SHP77 treated with DMSO at 0.1 percent for 48 hours (cell line): Measurements from ENCODE around the gene ICE1.
"Not testable (repeated sequence)": the region's sequence is repeated elsewhere in the genome, so short reads cannot be mapped to it uniquely, and the experiment has no call there.

Experiments used
- DNase-seq: peaks from one replicate; lab custom pipeline; 2025; lab: John Stamatoyannopoulos, UW

The ICE1 gene

DNA sequence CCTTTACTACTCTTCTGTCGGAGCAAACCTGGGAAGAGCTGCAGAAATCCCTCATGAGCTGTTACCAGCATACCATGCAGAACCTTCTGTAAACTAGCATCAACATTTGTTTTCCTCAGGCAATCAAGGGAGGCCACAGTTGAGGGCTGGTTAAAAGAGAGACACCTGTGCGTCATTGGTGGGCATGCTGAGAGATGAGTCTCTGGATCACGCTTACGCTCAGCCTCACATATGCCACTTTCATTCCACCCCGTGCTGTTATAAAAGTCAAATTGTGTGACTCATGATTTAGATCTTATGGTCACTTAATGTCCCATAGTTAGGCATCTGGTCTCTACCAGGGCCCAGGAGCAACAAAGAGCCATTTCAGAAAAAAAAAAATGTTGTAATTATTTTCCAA is 18.1 kb upstream of the ICE1 start:
- DNase-seq, result no peak

DNA sequence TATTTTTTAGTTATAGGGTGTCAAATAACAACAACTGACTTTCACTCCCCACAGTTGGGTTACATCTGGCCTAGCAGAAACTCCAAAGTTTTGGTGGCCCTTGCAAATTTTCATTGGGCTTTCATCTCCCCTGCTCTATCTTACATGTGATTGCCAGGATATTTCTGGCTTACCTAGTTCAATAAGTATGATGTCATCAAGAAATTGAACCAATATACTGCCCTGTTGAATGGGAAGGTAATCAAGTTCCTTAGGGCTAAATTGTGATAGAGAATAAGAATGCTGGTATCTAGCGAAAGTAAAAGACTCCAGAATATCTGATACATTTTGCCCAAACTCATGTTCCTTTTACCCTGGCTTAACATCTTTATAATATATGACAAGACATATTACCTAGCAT is 17.0 kb upstream of the ICE1 start:
- DNase-seq, result no peak

DNA sequence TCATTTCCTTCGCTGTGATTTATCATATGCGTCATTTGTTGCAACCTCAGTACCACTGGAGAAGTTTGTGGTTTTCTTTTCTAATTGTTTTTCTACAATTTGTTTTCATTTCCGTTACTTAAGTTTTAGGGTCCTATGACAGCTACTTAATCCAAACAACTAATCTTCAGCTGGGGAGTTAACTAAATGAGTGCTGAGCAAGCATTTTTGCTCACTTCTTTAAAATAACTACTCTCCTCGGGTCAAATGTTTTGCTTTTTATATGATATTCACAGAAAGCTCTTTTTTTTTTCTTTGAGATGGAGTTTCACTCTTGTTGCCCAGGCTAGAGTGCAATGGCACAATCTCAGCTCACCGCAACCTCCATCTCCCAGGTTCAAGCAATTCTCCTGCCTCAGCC is 14.6 kb upstream of the ICE1 start:
- no peak for DNase-seq

DNA sequence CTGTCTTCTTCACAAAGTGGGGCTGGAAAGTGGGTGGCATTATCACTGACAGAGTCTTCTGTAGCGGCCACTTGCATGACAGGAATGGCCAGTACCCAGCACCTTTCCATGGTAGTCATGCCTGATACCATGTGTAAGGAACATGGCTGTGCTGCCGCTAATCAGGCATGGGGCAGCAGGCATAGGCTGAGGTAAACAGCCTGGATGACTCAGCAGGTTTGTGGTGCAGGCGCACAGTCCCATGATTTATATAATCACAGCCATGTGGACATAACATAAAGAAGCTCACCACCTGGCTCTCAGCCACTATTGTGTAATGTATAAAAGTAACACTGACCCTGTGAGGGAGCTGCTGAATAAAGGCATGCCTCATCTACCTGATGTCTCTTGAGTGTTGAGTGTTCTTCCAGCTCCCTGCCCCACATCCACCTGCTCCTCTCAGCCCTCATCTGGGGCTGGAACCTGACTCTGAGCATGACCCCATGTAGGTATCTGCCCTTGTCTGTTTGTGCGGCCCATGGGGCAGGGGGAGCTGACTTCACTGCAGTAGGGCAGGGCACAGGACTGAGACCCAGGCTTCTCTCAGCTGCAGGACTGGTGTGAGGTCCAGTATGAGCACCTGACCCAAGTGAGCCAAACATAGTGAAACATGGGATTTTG is 13.2 kb upstream of the ICE1 start:
- no peak for DNase-seq

DNA sequence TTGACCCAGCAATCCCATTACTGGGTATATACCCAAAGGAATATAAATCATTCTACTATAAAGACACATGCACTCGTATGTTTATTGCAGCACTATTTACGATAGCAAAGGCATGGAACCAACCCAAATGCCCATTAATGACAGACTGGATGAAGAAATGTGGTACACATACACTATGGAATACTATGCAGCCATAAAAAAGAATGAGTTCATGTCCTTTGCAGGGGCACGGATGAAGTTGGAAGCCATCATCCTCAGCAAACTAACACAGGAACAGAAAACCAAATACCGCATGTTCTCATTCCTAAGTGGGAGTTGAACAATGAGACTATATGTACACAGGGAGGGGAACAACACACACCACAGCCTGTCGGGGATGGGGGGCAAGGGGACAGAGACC is 8.6 kb upstream of the ICE1 start:
- DNase-seq, result not testable (repeated sequence)

DNA sequence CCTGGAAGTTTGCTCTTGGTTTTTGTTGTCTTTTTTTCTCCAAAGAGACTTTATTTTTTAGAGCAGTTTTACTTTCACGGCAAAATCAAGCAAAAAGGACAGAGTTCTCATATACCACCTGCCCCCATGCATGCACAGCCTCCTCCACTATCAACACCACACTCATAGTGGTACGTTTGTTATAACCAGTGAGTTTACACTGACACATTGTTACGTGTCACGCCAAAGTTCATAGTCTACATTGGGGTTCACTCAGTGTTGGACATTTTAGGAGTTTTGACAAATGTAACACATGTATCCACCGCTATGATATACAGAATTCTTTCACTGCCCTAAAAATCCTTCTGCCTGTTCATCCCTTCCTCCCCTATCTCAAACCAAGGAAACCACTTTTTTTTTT is 7.5 kb upstream of the ICE1 start:
- DNase-seq, result no peak

DNA sequence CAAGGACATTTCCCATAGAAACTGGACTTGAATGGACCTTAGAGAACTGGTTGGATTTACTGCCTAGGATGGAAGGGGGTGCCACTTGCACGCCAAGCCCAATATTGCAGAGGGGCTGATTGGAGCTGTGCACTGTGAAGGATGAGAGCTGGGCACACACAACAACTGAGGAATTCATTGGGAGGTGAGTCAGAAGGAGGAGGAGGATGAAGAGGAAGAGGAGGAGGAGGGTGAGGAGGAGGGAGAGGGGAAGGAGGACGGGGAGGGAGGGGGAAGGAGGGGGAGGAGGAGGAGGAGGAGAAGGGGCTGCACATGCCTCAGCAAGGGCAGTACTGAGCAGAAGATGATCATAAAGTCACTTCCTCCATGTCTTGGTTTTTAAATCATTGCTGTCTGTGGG is 5.7 kb upstream of the ICE1 start:
- DNase-seq, result no peak

DNA sequence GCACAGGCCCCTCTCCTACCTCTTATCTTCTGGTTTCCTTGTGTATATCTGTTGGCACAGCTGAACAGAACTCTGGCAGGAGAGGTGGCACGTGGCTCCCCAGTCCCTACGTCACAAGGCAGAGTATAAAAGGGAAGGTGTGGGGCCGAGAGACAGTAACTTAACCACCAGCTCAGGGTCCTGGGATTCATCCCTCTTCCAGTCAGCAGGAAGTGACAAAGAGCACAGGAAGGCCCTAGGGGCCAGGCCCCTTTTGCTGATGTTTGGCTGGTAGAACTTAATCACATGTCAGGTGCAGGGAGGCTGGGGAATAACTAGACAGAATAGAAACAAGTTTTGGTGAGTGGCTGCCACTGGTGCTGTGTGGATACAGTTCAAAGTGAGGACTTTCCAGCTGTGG is 4.5 kb upstream of the ICE1 start:
- no peak for DNase-seq

DNA sequence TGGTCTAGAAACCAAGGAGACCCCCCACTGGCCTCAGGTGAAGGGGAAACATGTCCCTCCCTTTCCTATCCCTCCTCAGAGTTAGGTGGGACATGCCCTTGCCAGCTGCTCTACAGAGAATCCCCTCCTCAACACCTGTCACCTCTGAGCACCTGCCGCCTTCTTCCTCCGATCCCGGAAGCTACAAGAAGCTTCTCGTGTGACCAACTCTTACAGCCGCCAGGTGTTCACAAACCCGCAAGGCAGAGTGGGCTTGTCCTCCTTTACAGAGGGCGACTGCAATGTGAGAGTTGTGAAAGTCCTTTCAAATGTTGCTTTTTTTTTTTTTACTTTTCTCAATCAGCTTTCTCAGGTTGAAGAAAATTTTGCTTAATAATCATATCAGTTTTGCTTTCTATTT is 3.7 kb upstream of the ICE1 start:
- DNase-seq, result no peak

DNA sequence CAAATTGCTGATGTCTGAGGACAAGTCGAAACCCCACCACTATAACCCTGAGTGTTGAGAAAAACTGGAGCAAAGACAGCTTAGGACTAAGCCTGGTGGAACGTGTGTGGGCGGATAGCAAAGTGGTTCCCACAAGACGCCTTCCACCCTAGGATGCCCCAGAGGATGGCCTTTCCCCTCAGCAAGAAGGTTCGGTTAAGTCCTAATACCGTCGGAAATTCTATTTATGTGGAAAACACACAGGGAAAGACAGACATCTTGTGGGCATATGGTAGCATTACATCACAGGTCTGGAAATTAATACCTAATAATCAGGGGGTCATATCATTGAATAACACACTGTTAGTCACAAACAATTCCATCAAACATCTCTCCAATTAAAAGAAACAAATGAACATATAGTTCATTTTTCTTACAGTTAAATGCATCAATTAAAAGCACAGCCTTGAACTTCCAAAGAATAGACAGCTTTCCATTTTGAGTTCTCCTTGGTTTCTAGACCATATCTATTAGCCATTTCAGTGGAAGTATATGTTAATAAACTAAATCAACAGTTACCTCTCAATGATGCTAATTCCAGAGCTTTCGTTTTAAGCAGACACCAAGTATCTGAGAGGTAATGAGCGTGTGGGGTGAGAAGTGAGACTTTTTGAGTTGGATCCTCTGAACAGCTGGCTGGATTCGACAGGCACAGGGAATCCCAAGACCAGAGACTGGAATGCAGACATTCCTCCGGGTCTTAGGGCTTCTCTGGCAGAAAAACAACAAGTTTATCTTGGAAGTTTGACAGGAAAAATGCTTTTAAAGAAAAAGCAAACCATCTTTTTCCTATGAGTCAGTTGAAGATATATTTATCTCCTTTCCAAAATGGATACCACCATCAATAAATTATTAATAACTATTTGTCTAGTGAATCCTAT is 2.9 kb upstream of the ICE1 start:
- peak; percentile 62 for DNase-seq

DNA sequence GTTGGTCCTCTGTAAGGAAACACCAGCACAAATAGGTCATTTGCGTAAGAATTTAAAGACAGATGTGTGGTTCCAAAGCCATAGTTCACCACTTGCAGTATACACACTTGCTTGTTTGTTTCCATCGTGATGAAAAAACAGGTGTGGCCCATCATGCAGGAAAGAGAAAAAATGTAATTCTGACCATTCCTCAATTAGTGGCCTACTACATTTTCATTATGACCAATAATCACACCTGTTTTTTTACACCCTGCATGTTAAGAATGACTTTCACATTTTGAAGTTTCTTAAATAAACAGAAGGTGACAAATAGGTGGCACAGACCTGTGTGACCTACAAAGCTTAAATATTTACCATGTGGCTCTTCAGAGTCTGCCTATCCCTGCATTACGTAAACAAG is 2.2 kb upstream of the ICE1 start:
- no peak for DNase-seq

DNA sequence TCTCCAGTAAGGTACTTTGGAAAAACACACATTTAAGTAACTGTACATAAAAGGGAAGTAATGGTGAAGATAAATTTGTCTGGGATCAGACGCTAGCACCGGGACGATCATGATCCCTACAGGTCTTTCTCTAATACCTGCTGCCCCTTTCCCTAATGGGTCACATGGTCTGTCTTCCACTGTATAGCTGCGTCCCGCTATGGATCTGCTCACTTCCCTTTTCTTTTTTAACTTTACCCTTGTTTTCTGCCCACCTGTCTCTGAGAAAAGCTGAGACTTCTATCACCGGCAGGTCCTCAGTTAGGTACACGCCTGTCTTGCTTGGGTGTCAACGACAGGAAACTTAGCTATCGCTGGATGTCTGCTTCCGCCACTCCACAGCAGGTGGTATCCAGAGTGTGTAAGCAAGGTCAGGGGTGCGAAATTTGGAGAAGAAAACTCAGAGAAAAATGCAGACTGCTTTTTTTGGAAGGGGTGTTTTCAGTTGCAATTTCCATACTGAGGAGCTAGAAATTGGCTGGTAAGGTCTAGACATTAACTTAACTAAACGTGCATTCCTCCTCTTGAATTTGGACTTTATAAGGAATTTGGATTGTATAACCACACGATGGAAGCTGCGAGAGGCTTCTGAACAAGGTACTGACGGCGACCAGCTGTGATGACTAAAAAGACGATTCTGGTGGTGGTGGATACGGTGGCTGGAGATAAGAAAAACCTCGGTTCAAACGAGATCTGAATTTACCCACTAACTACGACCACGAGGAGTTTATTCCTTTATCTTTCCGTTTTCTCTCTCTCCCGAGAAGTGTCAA is 1.1 kb upstream of the ICE1 start:
- DNase-seq, result peak; percentile 68

DNA sequence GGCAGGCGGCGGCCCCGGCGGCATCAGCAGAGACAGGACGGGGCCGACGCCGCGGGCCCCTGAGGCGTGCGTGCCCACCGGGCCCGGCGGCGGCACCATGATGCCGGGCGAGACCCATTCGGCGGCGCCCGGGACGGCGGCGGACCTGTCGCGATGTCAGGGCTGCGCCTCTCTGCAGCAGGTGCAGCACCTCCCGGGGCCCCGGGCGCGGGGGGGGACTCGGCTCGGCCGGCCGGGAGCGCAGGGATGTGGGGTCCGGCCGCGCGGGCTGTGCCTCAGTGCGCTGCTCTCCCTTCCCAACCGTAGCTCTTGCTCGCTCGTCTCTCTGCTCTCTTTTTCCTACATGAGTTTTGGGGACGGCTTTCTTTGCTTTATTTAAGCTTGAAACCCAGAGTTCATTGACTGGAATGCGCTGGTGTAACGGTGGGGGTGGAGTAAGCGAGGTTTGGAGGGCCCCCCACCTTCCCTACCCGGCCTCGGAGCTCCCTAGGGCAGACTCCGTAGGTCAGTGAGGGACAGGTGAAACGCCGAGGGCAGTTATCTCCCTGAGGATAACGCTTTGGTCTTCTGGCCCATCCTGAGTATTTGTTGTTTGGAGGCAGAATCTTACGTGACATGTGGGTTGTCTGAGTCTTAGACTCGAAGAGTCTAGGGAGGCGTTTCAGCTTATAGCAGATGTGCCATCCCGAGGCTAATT is 490 bp downstream of the ICE1 start:
- DNase-seq, result no peak

DNA sequence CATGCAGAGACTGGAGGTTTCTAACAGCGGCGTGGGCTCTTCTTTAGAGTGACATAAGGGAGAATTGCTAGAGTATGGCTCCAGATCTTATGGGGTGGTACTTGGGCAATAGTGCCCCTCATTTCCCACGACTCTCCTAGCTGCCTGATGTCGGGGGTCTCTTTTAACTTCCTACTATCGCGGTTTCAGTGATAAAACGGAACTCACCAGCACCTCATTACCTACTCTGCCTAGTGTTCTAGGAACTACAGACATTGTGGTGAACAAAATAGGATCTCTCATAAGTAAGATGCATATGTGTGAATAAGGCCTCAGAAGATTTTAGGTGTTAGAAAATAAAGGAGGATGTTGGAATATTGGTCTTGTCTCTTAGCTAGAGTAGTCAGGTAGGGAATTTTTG is 1.1 kb downstream of the ICE1 start:
- DNase-seq, result no peak

DNA sequence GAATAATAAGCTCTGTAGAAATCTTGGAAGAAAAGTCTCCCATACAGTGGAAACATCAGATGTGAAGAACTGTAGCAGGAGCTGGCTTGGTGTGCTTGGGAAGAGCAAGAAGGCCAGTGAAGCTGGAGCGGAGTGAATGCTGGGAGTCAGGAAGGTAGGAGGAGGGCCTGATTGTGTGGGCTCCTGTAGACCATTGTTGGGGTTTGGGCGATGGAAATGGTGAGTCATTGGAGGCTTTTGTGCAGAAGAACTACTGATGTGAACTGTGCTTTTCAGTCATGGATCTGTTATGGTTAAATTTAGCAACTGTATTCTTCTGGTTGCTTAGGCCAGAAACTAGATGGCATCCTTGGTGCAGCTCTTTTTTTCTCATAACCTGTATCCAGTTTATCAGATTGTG is 2.3 kb downstream of the ICE1 start:
- DNase-seq, result no peak

DNA sequence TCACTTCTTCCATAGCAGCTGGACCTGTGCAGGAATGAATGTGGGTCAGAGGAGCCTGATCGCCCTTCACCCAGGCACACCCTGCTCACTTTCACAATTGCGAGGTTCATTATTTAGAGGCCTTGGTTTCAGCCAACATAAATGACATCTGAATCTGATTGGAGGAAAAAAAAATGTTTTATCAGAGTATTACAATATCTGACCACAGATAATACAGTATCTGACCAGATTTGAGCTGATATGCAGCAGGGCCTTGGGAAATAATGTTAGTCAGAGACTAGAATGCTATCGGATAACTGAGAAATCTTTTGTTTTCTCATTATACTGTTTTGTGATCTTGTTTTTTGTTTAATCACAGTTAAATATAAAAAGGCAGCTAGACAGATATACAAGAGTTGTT is 7.7 kb downstream of the ICE1 start:
- no peak for DNase-seq

DNA sequence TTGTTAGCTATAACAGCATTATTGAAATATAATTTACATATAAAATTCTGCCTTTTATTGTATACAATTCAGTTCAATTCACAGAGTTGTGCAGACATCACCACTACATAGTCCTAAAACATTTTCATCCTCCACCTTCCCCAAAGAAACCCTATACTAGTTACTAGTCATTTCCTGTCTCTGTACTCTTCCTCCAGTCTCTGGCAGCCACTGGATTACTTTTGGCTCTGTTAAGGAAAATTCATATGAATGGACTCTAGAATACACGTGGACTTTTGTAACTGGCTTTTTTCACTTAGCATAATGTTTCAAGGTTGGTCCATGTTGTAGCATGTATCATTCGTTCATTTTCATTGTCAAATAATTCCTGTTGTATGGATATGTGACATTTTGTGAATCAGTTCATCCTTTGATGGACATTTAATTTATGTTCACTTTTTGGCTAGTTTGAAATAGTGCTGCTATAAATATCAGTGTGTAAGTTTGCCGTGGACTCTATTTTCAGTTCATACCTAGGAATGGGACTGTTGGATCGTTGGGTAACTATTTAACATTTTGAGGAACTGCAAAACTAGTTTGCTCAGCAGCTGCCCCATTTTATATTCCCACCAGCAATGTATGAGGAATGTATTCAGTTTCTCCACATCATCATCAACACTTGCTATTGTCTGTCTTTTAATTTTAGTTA is 9.7 kb downstream of the ICE1 start:
- DNase-seq, result no peak

DNA sequence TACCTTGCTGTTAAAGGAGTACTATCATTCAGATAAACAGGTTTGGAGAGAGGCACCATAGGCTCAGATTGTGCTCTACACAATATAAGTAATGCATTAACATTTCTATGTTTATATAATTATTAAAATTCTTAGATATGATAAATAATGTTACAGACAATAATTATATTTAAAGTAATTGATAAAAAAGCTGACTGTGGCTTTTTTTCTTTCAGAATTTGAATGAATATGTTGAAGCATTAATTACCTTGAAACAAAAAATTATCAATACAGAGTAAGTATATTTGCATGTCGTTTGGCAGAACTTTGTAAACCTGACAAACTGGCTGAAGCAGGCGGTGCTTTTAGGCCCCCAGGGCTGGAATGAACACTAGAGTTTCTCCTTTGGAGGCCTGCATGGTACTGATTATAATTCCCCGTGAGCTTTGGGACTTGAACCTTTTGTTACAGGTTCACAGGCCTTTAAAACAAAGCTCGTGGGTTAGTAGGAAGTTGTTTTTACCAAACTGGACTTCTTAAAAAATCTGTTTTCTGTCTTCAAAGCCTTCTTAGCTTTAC is 13.8 kb downstream of the ICE1 start:
- DNase-seq, result no peak

DNA sequence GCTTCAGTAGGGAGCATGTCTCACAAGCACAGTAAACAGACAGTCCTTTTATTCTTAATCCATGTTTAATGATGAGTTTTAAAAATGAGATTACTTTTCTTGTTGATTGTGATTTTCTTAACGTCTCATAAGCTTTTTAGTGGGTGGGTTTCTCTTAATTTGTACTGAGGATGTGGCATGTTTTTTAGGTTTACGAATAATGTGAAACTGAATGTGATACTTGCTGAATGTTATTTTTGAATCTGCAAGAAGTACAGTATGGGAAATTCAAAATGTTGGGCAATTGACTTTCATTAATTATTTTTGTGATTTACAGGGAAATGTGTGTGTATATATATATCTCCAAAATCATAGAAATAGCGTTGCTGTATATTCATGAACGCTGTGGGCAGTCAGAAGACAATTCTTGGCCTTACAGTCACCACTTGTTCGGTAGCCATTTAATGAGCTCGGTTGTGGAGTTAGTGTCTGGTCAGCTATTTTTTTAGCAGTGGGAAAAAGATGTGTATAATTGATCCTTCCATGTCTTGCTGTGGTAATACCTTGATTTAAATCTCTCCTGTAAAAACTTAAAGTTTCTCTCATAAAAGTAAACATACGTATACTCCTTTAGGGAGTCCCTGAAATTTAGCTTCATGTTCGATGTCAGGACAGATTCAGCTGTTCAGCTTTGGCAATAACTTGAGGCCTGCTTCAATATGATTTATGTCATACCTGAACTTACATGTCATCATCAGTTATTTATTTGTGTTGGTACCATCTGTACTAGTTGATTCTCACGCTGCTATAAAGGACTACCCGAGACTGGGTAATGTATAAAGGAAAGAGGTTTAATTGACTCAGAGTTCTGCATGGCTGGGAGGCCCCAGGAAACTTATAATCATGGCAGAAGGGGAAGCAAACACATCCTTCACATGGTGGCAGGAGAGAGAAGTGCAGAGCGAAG is 15.0 kb downstream of the ICE1 start:
- DNase-seq, result no peak

DNA sequence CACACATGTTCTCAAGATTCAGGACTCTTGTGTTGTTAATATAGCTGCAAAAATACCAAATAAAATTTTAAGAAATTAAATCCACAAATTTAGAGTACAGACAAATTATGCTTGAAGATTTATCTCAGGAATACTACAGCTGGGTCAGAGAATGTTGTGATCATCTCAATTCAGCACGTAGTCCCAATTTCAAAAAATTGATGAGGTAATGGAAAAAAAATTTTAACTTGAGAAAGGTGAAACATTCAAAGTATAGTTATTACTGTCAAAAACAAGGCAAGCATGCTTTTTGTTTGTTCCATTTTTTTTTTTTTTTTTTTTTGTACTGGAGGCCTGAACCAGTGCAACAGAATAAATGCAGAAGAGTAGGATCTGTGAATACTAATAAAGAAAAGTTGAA is 29.4 kb downstream of the ICE1 start:
- no peak for DNase-seq
